ENCODE results near the gene SMURF1.
"Not testable (repeated sequence)": the region's sequence is repeated elsewhere in the genome, so short reads cannot be mapped to it uniquely, and the experiment has no call there.

SMURF1 gene

DNA sequence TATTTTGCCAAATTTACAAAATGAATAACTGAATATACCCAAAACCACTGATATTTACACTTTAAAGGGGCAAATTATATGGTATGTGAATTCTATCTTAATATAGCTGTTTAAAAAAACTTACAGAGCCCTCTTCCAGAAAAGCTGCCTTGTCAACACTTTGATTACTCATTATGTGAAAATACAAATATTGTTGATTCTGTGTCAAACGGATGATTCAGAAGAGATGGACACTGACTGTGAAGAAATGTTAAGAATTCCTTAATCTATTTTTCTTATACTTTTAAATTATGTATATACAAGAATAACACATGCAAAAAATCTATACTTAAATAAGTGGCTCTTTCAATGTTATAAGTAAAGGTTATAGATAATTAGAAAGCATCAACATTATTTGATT is 41.5 kb downstream of the SMURF1 start:
- no peak for DNase-seq (ENCODE audit: low spot score)
- TF ChIP-seq, protein P1, sequence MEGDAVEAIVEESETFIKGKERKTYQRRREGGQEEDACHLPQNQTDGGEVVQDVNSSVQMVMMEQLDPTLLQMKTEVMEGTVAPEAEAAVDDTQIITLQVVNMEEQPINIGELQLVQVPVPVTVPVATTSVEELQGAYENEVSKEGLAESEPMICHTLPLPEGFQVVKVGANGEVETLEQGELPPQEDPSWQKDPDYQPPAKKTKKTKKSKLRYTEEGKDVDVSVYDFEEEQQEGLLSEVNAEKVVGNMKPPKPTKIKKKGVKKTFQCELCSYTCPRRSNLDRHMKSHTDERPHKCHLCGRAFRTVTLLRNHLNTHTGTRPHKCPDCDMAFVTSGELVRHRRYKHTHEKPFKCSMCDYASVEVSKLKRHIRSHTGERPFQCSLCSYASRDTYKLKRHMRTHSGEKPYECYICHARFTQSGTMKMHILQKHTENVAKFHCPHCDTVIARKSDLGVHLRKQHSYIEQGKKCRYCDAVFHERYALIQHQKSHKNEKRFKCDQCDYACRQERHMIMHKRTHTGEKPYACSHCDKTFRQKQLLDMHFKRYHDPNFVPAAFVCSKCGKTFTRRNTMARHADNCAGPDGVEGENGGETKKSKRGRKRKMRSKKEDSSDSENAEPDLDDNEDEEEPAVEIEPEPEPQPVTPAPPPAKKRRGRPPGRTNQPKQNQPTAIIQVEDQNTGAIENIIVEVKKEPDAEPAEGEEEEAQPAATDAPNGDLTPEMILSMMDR (IDR thresholded peaks at IDR 0.05; ENCODE audit: extremely low read depth, insufficient read depth, missing control alignments): no peak
- in situ Hi-C loops (cut with MboI; ENCODE audit: low pct_unique_long_range_greater_than_20kb, low sequenced_read_pairs, unreplicated experiment): no loop called here

DNA sequence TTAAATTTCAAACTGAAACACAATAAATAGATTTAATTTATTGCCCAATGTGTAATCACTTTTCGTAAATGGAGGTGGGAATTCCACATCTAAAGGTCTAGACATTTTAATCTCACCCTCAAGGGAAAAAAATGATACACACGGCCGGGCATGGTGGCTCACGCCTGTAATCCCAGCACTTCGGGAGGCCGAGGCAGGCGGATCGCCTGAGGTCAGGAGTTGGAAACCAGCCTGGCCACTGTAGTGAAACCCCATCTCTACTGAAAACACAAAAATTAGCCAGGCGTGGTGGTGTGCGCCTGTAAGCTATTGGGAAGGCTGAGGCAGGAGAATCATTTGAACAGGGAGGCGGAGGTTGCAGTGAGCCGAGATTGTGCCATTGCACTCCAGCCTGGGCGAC is 42.4 kb downstream of the SMURF1 start:
- DNase-seq (ENCODE audit: low spot score); in situ Hi-C loops (cut with MboI; ENCODE audit: low pct_unique_long_range_greater_than_20kb, low sequenced_read_pairs, unreplicated experiment): not testable (repeated sequence)

- TF ChIP-seq, protein P1 (IDR thresholded peaks at IDR 0.05; ENCODE audit: extremely low read depth, insufficient read depth, missing control alignments): no peak
- DNase-seq (ENCODE audit: low spot score): no peak
- in situ Hi-C loops (cut with MboI; ENCODE audit: low pct_unique_long_range_greater_than_20kb, low sequenced_read_pairs, unreplicated experiment): no loop called here
These were observed 44.3 kb downstream of the SMURF1 start for GRCh38 chr7:99099499-99100077.

DNA sequence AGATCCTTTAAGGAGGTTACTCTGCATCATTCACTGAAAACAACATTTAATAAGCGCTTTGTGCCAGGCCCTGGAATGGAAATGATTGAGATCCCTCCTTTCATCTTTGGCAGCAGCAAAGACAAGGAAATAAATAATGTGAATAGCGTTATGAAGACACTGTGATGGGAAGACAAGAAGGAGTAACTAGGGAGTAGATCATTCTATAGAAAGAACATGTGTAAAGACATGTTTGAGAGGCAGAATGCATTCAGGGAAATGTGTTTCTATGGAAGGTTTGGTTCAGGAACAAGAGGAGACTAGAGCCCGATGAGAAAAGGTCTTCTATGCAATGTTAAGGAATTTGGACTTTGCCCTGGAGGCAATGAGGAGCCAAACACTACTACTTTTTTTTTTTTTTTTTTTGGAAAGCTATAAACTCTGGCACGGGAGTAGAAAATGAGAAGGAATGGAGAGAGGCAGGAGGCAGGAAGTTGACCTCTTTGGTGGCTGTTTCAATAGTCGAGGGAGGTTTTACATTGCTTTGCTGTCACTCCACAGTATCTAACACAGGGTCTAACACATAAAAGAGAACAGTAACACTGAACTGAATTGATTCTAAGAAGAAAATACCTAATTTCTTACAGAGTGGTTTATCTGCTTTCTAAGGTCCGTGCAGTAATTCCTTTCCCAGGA is 44.9 kb downstream of the SMURF1 start:
- in situ Hi-C loops (cut with MboI; ENCODE audit: low pct_unique_long_range_greater_than_20kb, low sequenced_read_pairs, unreplicated experiment): no loop called here
- no peak for DNase-seq (ENCODE audit: low spot score)
- TF ChIP-seq, protein P1 (IDR thresholded peaks at IDR 0.05; ENCODE audit: extremely low read depth, insufficient read depth, missing control alignments): no peak

- in situ Hi-C loops (cut with MboI; ENCODE audit: low pct_unique_long_range_greater_than_20kb, low sequenced_read_pairs, unreplicated experiment): no loop called here
- no peak for DNase-seq (ENCODE audit: low spot score)
- TF ChIP-seq, protein P1 (IDR thresholded peaks at IDR 0.05; ENCODE audit: extremely low read depth, insufficient read depth, missing control alignments): no peak
These were observed 45.6 kb downstream of the SMURF1 start for GRCh38 chr7:99098286-99098823.

- no peak for DNase-seq (ENCODE audit: low spot score)
- in situ Hi-C loops (cut with MboI; ENCODE audit: low pct_unique_long_range_greater_than_20kb, low sequenced_read_pairs, unreplicated experiment): no loop called here
- TF ChIP-seq, protein P1 (IDR thresholded peaks at IDR 0.05; ENCODE audit: extremely low read depth, insufficient read depth, missing control alignments): no peak
These were observed 46.2 kb downstream of the SMURF1 start for GRCh38 chr7:99097730-99098129.

- in situ Hi-C loops (cut with MboI; ENCODE audit: low pct_unique_long_range_greater_than_20kb, low sequenced_read_pairs, unreplicated experiment): no loop called here
- TF ChIP-seq, protein P1 (IDR thresholded peaks at IDR 0.05; ENCODE audit: extremely low read depth, insufficient read depth, missing control alignments): no peak
- DNase-seq (ENCODE audit: low spot score): no peak
These were observed 47.6 kb downstream of the SMURF1 start for GRCh38 chr7:99096124-99096887.
